ENCODE measurements around the gene KLRF1.

The KLRF1 gene

GRCh38 chr12:9843407-9843806 is 16.1 kb downstream of the KLRF1 start:
- TF ChIP-seq CTCF (IDR thresholded peaks at IDR 0.05; ENCODE audit: low read depth, low read length), result no peak
- no peaks in the 10 kb centered on the region for H3K36me3 ChIP-seq
- H3K4me1 ChIP-seq, result no peaks in the 10 kb centered on the region
- no peaks in the 10 kb centered on the region for H3K9me3 ChIP-seq
- no peak for DNase-seq
- no peak overlapping the region for H3K4me3 ChIP-seq (ENCODE audit: low read depth, low read length)
- H3K27me3 ChIP-seq, result no peaks in the 10 kb centered on the region; the same call in 1 of the 2 replicates

- H3K36me3 ChIP-seq, result no peaks in the 10 kb centered on the region
- H3K4me1 ChIP-seq, result no peaks in the 10 kb centered on the region
- H3K4me3 ChIP-seq (ENCODE audit: low read depth, low read length), result no peak overlapping the region
- no peak for TF ChIP-seq CTCF (IDR thresholded peaks at IDR 0.05; ENCODE audit: low read depth, low read length)
- no peak for DNase-seq
- H3K9me3 ChIP-seq, result no peaks in the 10 kb centered on the region
- no peaks in the 10 kb centered on the region; the same call in 1 of the 2 replicates for H3K27me3 ChIP-seq
These were observed 21.6 kb downstream of the KLRF1 start for GRCh38 chr12:9848899-9849298.

- Histone ChIP-seq H3K27me3 (peaks cover 8% of the 10 kb centered on the region; the same call in 1 of the 2 replicates), H3K4me3 (ENCODE audit: low read depth, low read length) (no peak overlapping the region), H3K9me3 (no peaks in the 10 kb centered on the region), H3K4me1 (no peaks in the 10 kb centered on the region), H3K36me3 (no peaks in the 10 kb centered on the region)
- TF ChIP-seq CTCF (IDR thresholded peaks at IDR 0.05; ENCODE audit: low read depth, low read length), result no peak
- no peak for DNase-seq
These were observed 23.8 kb downstream of the KLRF1 start for GRCh38 chr12:9851050-9851449.

GRCh38 chr12:9851927-9852326 is 24.6 kb downstream of the KLRF1 start:
- peaks cover 10% of the 10 kb centered on the region for H3K27me3 ChIP-seq
- no peaks in the 10 kb centered on the region for H3K4me1 ChIP-seq
- no peaks in the 10 kb centered on the region for H3K36me3 ChIP-seq
- no peak overlapping the region for H3K4me3 ChIP-seq (ENCODE audit: low read depth, low read length)
- TF ChIP-seq CTCF (IDR thresholded peaks at IDR 0.05; ENCODE audit: low read depth, low read length), result no peak
- no peaks in the 10 kb centered on the region for H3K9me3 ChIP-seq
- DNase-seq, result no peak

GRCh38 chr12:9856151-9856550 is 28.9 kb downstream of the KLRF1 start:
- peaks cover 16% of the 10 kb centered on the region for H3K27me3 ChIP-seq
- TF ChIP-seq CTCF (IDR thresholded peaks at IDR 0.05; ENCODE audit: low read depth, low read length), result no peak
- DNase-seq, result no peak
- no peaks in the 10 kb centered on the region for H3K9me3 ChIP-seq
- no peaks in the 10 kb centered on the region for H3K4me1 ChIP-seq
- no peaks in the 10 kb centered on the region for H3K36me3 ChIP-seq
- H3K4me3 ChIP-seq (ENCODE audit: low read depth, low read length), result no peak overlapping the region

- TF ChIP-seq CTCF (IDR thresholded peaks at IDR 0.05; ENCODE audit: low read depth, low read length), result no peak
- Histone ChIP-seq H3K9me3 (no peaks in the 10 kb centered on the region), H3K4me3 (ENCODE audit: low read depth, low read length) (no peak overlapping the region), H3K4me1 (no peaks in the 10 kb centered on the region), H3K27me3 (peaks cover 16% of the 10 kb centered on the region), H3K36me3 (no peaks in the 10 kb centered on the region)
- no peak for DNase-seq
These were observed 29.6 kb downstream of the KLRF1 start for GRCh38 chr12:9856894-9857293.

All from BE2C (cell line).